Type B pancreatic cell (in vitro differentiated cells): Measurements from ENCODE around the gene CKS2. TPM values are rescaled to one million over a fixed set of nuclear protein-coding genes. Genes with fewer than 3 reads are reported as not detected.
"Not testable (repeated sequence)": the region's sequence is repeated elsewhere in the genome, so short reads cannot be mapped to it uniquely, and the experiment has no call there.

ENCODE experiments used
- DNase-seq: peaks from one replicate; pipeline ENCODE4 v3.0.0; 2021; ENCODE audit warnings: mixed read lengths; ENCODE audit not compliant: unreplicated experiment; ENCODE audit errors: extremely low spot score
- H3K27ac Mint-ChIP-seq: 2 replicates; pipeline ENCODE4 v1.8.0; 2021; ENCODE audit warnings: mild to moderate bottlenecking, mixed read lengths
- H3K27me3 Mint-ChIP-seq: 2 replicates; pipeline ENCODE4 v1.8.0; 2021; ENCODE audit warnings: mixed read lengths
- H3K36me3 Mint-ChIP-seq: 2 replicates; pipeline ENCODE4 v1.8.0; 2021; ENCODE audit warnings: mixed read lengths
- H3K4me1 Mint-ChIP-seq: one replicate; pipeline ENCODE4 v1.8.0; 2021; ENCODE audit warnings: mixed read lengths; ENCODE audit not compliant: unreplicated experiment
- H3K4me3 Mint-ChIP-seq: 2 replicates; pipeline ENCODE4 v1.8.0; 2021; ENCODE audit warnings: mild to moderate bottlenecking, mixed read lengths
- H3K9me3 Mint-ChIP-seq: 2 replicates; pipeline ENCODE4 v1.8.0; 2021; ENCODE audit warnings: mixed read lengths
- total RNA-seq: library from RNA; stranded (reverse); gene quantifications from 2 replicates; pipeline ENCODE4 v1.2.1, GENCODE V29; 2021; ENCODE audit warnings: low replicate concordance
- TF ChIP-seq, protein P1 (sequence below): fragments of 200-600 bp; sonication (generic); conservative IDR thresholded peaks from 2 replicates; pipeline ENCODE4 v1.5.0; 2021; ENCODE audit warnings: antibody characterized with exemption, mild to moderate bottlenecking

The CKS2 gene
- total RNA-seq, 1 donor from 2014 or later = 115 TPM

DNA sequence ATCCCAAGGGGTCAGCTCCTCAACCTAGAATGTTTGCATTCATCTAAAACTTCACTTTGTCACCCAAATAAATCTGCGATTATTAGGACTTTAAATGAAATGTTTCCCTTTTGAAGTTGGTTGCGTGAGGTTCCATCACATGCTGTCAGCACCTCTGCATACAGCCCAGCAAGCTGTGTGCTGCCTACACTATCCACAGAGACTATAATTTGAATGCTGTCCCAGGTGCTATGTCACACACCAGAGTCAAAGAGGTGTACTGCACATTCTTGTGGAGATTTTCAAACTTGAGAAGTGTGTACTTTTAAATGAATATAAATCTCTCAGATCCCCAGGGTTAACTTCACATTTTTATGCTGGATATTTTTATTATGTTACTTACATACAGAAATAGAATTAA is 19.3 kb upstream of the CKS2 start:
- Mint-ChIP-seq H3K36me3 (peaks cover 3% of the 10 kb centered on the region), H3K4me1 (no peaks in the 10 kb centered on the region), H3K4me3 (no peak overlapping the region), H3K27ac (no peak overlapping the region), H3K9me3 (peaks cover 3% of the 10 kb centered on the region), H3K27me3 (no peaks in the 10 kb centered on the region)
- DNase-seq = no peak
- TF ChIP-seq, protein P1, sequence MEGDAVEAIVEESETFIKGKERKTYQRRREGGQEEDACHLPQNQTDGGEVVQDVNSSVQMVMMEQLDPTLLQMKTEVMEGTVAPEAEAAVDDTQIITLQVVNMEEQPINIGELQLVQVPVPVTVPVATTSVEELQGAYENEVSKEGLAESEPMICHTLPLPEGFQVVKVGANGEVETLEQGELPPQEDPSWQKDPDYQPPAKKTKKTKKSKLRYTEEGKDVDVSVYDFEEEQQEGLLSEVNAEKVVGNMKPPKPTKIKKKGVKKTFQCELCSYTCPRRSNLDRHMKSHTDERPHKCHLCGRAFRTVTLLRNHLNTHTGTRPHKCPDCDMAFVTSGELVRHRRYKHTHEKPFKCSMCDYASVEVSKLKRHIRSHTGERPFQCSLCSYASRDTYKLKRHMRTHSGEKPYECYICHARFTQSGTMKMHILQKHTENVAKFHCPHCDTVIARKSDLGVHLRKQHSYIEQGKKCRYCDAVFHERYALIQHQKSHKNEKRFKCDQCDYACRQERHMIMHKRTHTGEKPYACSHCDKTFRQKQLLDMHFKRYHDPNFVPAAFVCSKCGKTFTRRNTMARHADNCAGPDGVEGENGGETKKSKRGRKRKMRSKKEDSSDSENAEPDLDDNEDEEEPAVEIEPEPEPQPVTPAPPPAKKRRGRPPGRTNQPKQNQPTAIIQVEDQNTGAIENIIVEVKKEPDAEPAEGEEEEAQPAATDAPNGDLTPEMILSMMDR = no peak

DNA sequence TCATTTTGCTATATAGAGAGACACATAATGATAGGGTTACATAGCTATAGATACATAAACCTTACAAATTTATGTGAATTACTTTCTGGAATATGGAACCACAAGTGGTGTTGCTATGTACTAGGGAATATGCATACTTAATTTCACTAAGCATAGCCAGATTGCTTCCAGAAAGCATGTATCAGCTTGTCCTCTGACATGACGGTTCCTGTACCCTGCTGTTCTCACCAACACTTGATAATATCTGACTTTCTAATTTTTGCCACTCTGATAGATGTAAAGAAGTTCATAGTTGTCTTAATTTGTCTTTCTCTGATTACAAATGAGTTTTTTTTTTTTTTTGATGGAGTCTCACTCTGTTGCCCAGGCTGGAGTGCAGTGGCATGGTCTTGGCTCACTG is 18.0 kb upstream of the CKS2 start:
- H3K27ac Mint-ChIP-seq = no peak overlapping the region
- peaks cover 3% of the 10 kb centered on the region for H3K36me3 Mint-ChIP-seq
- no peaks in the 10 kb centered on the region for H3K4me1 Mint-ChIP-seq
- DNase-seq = no peak
- no peak overlapping the region for H3K4me3 Mint-ChIP-seq
- H3K9me3 Mint-ChIP-seq = peaks cover 3% of the 10 kb centered on the region
- TF ChIP-seq, protein P1 = no peak
- H3K27me3 Mint-ChIP-seq = no peaks in the 10 kb centered on the region

DNA sequence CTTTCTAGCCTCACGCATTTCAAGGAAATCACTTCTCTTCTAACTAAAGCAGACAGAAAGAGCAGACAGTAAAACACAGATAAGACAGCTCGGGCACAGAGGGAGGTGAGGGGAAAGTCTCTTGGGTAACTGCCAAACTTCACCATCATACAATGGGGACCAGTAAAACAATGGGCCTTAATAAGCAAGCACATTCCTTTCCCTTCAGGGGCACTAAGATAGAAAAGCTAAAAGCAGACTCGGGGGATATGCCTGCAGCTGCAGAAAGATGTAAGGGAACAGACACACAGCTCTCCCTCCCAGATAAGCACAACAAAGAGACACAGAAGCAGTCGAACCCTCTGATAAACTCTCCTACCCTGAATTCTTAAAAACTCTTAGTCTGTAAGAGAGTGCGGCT is 15.6 kb upstream of the CKS2 start:
- Mint-ChIP-seq H3K27me3 (no peaks in the 10 kb centered on the region), H3K4me1 (no peaks in the 10 kb centered on the region), H3K4me3 (no peak overlapping the region), H3K9me3 (peaks cover 3% of the 10 kb centered on the region), H3K36me3 (peaks cover 3% of the 10 kb centered on the region), H3K27ac (no peak overlapping the region)
- DNase-seq = no peak
- TF ChIP-seq, protein P1 = no peak

DNA sequence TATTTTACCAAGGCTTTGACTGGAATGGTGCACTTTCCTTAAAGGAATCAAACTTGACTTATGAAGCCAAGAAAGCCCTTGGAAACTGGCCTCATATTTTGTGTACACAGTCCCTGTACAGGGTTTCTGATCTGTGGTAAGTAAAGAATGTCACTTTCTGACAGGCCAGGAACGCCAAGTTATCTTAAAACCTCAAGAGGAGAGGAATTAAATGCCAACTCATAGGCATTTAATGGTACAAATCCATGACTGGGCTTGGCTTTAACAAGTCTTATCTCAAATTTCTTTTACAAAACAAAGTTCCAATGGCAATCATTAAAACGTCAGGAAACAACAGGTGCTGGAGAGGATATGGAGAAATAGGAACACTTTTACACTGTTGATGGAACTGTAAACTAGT is 9.0 kb upstream of the CKS2 start:
- H3K36me3 Mint-ChIP-seq, H3K27ac Mint-ChIP-seq, H3K9me3 Mint-ChIP-seq, H3K4me1 Mint-ChIP-seq, H3K27me3 Mint-ChIP-seq, H3K4me3 Mint-ChIP-seq, DNase-seq: not testable (repeated sequence)

DNA sequence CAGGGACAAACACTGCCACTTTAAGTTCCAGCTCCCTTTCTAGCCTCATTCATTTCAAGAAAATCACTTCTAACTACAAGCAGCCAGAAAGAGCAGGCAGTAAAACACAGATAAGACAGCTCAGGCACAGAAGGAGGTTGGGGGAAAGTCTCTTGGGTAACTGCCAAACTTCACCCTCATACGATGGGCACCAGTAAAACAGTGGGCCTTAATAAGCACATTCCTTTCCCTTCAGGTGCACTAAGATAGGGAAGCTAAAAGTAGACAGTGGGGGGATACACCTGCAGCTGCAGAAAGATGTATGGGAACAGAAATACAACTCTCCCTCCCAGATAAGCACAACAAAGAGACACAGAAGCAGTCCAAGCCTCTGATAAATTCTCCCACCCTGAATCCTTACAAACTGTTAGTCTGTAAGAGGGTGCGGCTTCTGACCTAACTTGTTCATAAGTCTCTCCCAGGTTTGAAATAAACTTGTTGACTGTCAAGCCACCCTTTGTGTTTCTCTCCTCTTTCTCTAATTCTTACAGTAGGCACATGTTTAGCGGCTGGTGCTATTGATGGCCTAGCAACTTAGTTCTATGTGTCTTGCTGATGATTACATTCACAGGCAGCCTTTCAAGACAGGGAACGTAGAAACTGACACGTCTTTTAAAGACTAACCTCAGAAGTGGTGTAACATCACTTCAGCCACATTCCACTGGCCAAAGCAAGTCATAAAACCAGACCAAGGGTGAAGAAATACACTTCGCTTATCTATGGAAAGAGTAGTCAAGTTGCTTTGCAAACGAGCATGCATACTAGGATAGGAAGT is 6.8 kb upstream of the CKS2 start:
- Mint-ChIP-seq H3K27me3 (no peaks in the 10 kb centered on the region), H3K27ac (no peak overlapping the region), H3K9me3 (no peaks in the 10 kb centered on the region), H3K4me1 (no peaks in the 10 kb centered on the region), H3K36me3 (peaks cover 7% of the 10 kb centered on the region), H3K4me3 (no peak overlapping the region)
- TF ChIP-seq, protein P1 = no peak
- DNase-seq = no peak

DNA sequence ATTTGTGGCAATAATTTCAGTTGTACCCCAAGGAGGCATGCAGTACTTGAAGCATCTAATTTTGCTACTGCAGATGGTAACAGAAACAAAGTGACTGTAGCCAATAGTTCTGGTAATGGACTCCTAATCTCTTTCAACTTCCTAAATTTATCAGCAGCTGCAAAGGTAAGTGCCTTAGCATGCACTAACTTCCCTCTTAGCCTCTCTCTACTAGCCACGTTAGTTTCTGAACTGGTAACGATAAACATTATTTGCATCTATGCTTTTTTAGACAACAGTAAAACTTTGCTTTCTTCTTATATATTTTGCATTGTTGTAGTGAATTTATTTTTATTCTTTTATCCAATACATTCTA is 6.2 kb upstream of the CKS2 start:
- H3K36me3 Mint-ChIP-seq = peaks cover 7% of the 10 kb centered on the region
- H3K27me3 Mint-ChIP-seq = no peaks in the 10 kb centered on the region
- H3K4me1 Mint-ChIP-seq = no peaks in the 10 kb centered on the region
- no peak for DNase-seq
- TF ChIP-seq, protein P1 = no peak
- H3K4me3 Mint-ChIP-seq = no peak overlapping the region
- no peaks in the 10 kb centered on the region for H3K9me3 Mint-ChIP-seq
- no peak overlapping the region for H3K27ac Mint-ChIP-seq
